Adrenal gland (tissue), 12 donors: Measurements from ENCODE around the gene LRRC8C. TPM values are rescaled to one million over a fixed set of nuclear protein-coding genes. Genes with fewer than 3 reads are reported as not detected.

Source experiments
- DNase-seq, 7 donors: peaks; one replicate each; pipeline ENCODE4 v3.0.0-alpha.2; 2019 to 2020
- H3K27ac ChIP-seq, 5 donors: fragments of 200-600 bp; sonication (generic) in 4 of 5; 1 replicate in 3 of 5; 2 replicates in 2 of 5; pipeline versions ENCODE4 v1.5.1 to v1.8.0; 2016 to 2020; ENCODE audit warnings: mild to moderate bottlenecking in 1 of 5
- H3K27me3 ChIP-seq: fragments of 200-600 bp; 2 replicates; pipeline ENCODE4 v1.8.0; 2021
- H3K36me3 ChIP-seq, 2 donors: fragments of 200-600 bp; replicated peaks in 1 of 2; 1 replicate in 1 of 2; 2 replicates in 1 of 2; pipeline versions ENCODE4 v1.5.1 to v1.8.0; 2018 to 2022
- H3K4me1 ChIP-seq, 2 donors: fragments of 200-600 bp; replicated peaks in 1 of 2; 1 replicate in 1 of 2; 2 replicates in 1 of 2; pipeline versions ENCODE4 v1.5.1 to v1.8.0; 2018 to 2021
- H3K4me3 ChIP-seq, 4 donors: fragments of 200-600 bp; sonication (generic) in 3 of 4; one replicate each; pipeline ENCODE4 v1.5.1; 2016 to 2018
- H3K9me3 ChIP-seq, 3 donors: fragments of 200-600 bp; sonication (generic) in 1 of 3; replicated peaks in 1 of 3; 1 replicate in 2 of 3; 2 replicates in 1 of 3; pipeline versions ENCODE4 v1.5.1 to v1.8.0; 2016 to 2021
- CTCF ChIP-seq, 6 experiments: fragments of 450-650 bp in 4 of 6; fragments of 200-600 bp in 2 of 6; sonication (generic) in 1 of 6; IDR thresholded peaks; 1 replicate in 5 of 6; 2 replicates in 1 of 6; pipeline versions ENCODE4 v1.5.1 to v1.8.0; 2016 to 2021; ENCODE audit warnings: antibody characterized with exemption in 6 of 6, mild to moderate bottlenecking in 2 of 6, moderate library complexity in 1 of 6
- POLR2A ChIP-seq, 2 donors: fragments of 450-650 bp; IDR thresholded peaks; one replicate each; pipeline ENCODE4 v1.6.1; 2017; ENCODE audit warnings: antibody characterized with exemption in 2 of 2, mild to moderate bottlenecking in 2 of 2, moderate library complexity in 1 of 2
- WGBS, 4 donors: extraction: QIAGEN DNeasy Blood & Tissue Kit in 2 of 4; methylation state at CpG; one replicate each; pipeline versions ENCODE4 v1.1.5 to v1.1.7; 2013 to 2017; 5-methylcytosine and 5-hydroxymethylcytosine counted together
- intact Hi-C, 2 donors: fragments of 100-400 bp; cut with DNase I; formaldehyde crosslinking; loops; one replicate each; pipeline versions ENCODE4 v1.14.1 to v1.15.0; 2022 to 2023
- polyA plus RNA-seq, 3 donors: library from polyadenylated mRNA; stranded (reverse); fragments of 200-250 nt in 2 of 3; fragments of 350-450 nt in 1 of 3; fragmentation: Illumina TruSeq in 1 of 3; extraction: RNeasy Lipid Tissue Mini Kit (QIAGEN cat#74804) in 1 of 3; gene quantifications; one replicate each; pipeline ENCODE4 v1.2.3, GENCODE V29; 2013 to 2014
- total RNA-seq, 9 donors: library from RNA; depleted of rRNA in 4 of 9; stranded (reverse); fragments of >200 nt in 4 of 9; fragments of 120-200 nt in 1 of 9; fragmentation: NEBNext Ultra II Directional in 1 of 9; extraction: Animal tissue kit (Norgen Biotek cat#: 25700) in 1 of 9; gene quantifications; one replicate each; pipeline versions ENCODE4 v1.1.0 to v1.2.4, GENCODE V29; 2013 to 2023
- donor health status: healthy with polysubstance abuse.
- donor health status: Bipolar disorder and iron deficiency.
- donor health status: DM: yes; HTN: yes; CAD: no.
- donor health status: DM: no; HTN: no; CAD: no.
- donor health status: DM: no; HTN: no; CAD: no.
- donor health status: DM: yes; HTN: yes; CAD: no.

The LRRC8C gene
- total and polyA plus RNA-seq, 12 donors = 6.5 to 33.6 (median 11.9) TPM

GRCh38 chr1:89611721-89612120 is 21.2 kb upstream of the LRRC8C start:
- 88 to 97% (median 92%) methylated on average over 1 of the region's 1 CpG for WGBS, 4 donors
- intact Hi-C loops = no loop called here

GRCh38 chr1:89613928-89614327 is 19.0 kb upstream of the LRRC8C start:
- intact Hi-C loops = no loop called here

More at GRCh38 chr1:89611721-89612120, 21.2 kb upstream of the LRRC8C start:
- H3K9me3 ChIP-seq = no peaks in the 10 kb centered on the region
- TF ChIP-seq POLR2A (IDR thresholded peaks at IDR 0.05) (no peak), CTCF (IDR thresholded peaks at IDR 0.05) (no peak)
- peaks cover 6 to 24% of the 10 kb centered on the region in 2 donors for H3K4me1 ChIP-seq
- H3K27ac ChIP-seq = no peak overlapping the region
- no peaks in the 10 kb centered on the region for H3K36me3 ChIP-seq
- H3K27me3 ChIP-seq = no peaks in the 10 kb centered on the region
- DNase-seq = no peak
- no peak overlapping the region for H3K4me3 ChIP-seq

GRCh38 chr1:89615676-89616598 is 17.0 kb upstream of the LRRC8C start:
- DNase-seq = peak in 1 of 7 donors; percentile 37
- TF ChIP-seq CTCF (IDR thresholded peaks at IDR 0.05) (peak in 5 of 6 experiments; percentile 3 to 42 (median 37)), POLR2A (IDR thresholded peaks at IDR 0.05) (no peak)
- 13 to 66% (median 49%) methylated on average over 2 to 3 of the region's 3 CpGs for WGBS, 4 donors
- Histone ChIP-seq H3K4me3 (no peak overlapping the region), H3K4me1 (peaks cover 0 to 10% of the 10 kb centered on the region in 2 donors), H3K27ac (no peak overlapping the region), H3K36me3 (no peaks in the 10 kb centered on the region), H3K9me3 (peaks cover 0 to 3% (median 0%) of the 10 kb centered on the region in 3 donors), H3K27me3 (no peaks in the 10 kb centered on the region)
- intact Hi-C loops = no loop called here

More at GRCh38 chr1:89613928-89614327, 19.0 kb upstream of the LRRC8C start:
- WGBS, 4 donors = 87 to 96% (median 94%) methylated on average over 7 of the region's 7 CpGs
- H3K9me3 ChIP-seq = peaks cover 0 to under 1% (median 0%) of the 10 kb centered on the region in 3 donors
- H3K4me3 ChIP-seq = no peak overlapping the region
- H3K4me1 ChIP-seq = peaks cover 0 to 10% of the 10 kb centered on the region in 2 donors
- H3K36me3 ChIP-seq = no peaks in the 10 kb centered on the region
- no peak overlapping the region for H3K27ac ChIP-seq
- no peak for TF ChIP-seq POLR2A (IDR thresholded peaks at IDR 0.05)
- no peak for TF ChIP-seq CTCF (IDR thresholded peaks at IDR 0.05)
- no peaks in the 10 kb centered on the region for H3K27me3 ChIP-seq
- no peak for DNase-seq

GRCh38 chr1:89616844-89617627 is 15.9 kb upstream of the LRRC8C start:
- DNase-seq = no peak
- Histone ChIP-seq H3K9me3 (peaks cover 0 to 3% (median 0%) of the 10 kb centered on the region in 3 donors), H3K36me3 (no peaks in the 10 kb centered on the region), H3K4me1 (peaks cover 0 to 10% of the 10 kb centered on the region in 2 donors), H3K27ac (no peak overlapping the region), H3K4me3 (no peak overlapping the region), H3K27me3 (no peaks in the 10 kb centered on the region)
- no peak for TF ChIP-seq CTCF (IDR thresholded peaks at IDR 0.05)
- TF ChIP-seq POLR2A (IDR thresholded peaks at IDR 0.05) = no peak
- WGBS, 4 donors = 89 to 96% (median 95%) methylated on average over 2 of the region's 2 CpGs
- intact Hi-C loops = no loop called here
